Stimulated activated naive CD8-positive, alpha-beta T cell treated with anti-CD3 and anti-CD28 coated beads, Interleukin-15, Interleukin-2, amounts not matched to agents 100 ng/mL and 50 ng/mL, for 24 hours (primary cell): ENCODE measurements around the gene ABCA13.

Experiments
- H3K27ac Mint-ChIP-seq: one replicate; pipeline ENCODE4 v1.8.0; 2021; ENCODE audit warnings: mild to moderate bottlenecking, mixed read lengths
- H3K27me3 Mint-ChIP-seq: one replicate; pipeline ENCODE4 v1.8.0; 2021; ENCODE audit warnings: mixed read lengths
- H3K36me3 Mint-ChIP-seq: one replicate; pipeline ENCODE4 v1.8.0; 2021; ENCODE audit warnings: low read depth, mixed read lengths
- H3K4me1 Mint-ChIP-seq: one replicate; pipeline ENCODE4 v1.8.0; 2021; ENCODE audit warnings: low read depth, mixed read lengths
- H3K4me3 Mint-ChIP-seq: one replicate; pipeline ENCODE4 v1.8.0; 2021; ENCODE audit warnings: mild to moderate bottlenecking, mixed read lengths
- H3K9me3 Mint-ChIP-seq: one replicate; pipeline ENCODE4 v1.8.0; 2021; ENCODE audit warnings: mixed read lengths

Gene ABCA13

DNA sequence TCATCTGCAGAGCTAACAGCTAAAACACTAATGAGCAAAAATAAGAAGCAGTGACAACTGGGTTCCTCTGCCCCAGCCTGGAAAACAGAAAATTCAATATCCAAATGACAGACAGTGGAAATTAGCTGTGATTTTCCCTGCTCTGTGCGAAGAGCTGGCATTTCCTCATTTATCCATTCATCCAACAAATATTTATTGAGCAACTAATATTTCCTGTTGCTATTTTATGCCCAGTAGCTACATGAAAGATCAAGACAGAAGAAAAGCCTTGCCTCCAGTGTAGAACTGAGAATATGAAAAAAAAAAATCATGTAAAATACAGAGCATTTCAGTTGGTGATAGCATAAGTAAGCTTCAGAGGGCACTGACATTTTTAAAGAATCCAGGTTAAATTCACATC lies 140.9 kb downstream of the ABCA13 start:
- Mint-ChIP-seq H3K4me3 (no peak overlapping the region), H3K27me3 (no peaks in the 10 kb centered on the region), H3K9me3 (no peaks in the 10 kb centered on the region), H3K4me1 (no peaks in the 10 kb centered on the region), H3K36me3 (no peaks in the 10 kb centered on the region), H3K27ac (no peak overlapping the region)

DNA sequence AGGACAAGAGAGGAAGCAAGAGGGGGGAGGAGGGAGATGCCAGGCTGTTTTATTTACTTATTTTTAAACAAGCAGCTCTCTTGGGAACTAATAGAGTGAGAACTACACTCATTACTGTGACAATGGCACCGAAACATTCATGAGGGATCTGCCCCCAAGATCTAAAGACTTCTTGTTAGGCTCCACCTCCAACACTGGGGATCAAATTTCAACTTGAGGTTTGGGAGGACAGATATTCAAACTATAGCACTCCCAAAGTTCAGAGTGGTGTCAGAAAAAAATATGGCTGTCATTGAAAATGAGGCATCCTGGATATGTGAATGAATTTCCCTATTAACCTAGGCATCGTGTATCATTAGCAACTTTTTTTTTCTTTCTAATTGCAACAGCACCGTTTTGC lies 145.5 kb downstream of the ABCA13 start:
- Mint-ChIP-seq H3K36me3 (no peaks in the 10 kb centered on the region), H3K27ac (no peak overlapping the region), H3K4me3 (no peak overlapping the region)

DNA sequence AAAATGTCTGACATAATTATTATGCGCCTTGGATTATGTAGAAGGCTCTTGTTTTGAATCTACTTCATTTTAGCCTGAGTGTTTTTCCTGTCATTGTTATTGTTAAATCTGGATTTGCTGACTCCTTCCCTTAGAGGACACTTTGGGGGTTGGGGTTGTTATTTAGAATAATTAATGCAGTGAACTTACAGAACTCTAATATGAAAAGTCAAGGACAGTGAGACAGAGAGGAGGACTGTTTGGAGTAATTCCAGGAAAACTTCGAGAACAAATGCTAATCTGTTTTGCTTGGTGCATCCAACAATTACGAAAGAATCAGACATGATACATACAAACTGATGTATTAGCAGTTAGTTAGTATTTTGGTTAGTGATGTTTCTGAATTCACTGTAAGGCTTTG lies 146.1 kb downstream of the ABCA13 start:
- Mint-ChIP-seq H3K36me3 (no peaks in the 10 kb centered on the region), H3K9me3 (no peaks in the 10 kb centered on the region), H3K27me3 (no peaks in the 10 kb centered on the region), H3K4me3 (no peak overlapping the region), H3K4me1 (no peaks in the 10 kb centered on the region), H3K27ac (no peak overlapping the region)

More for the DNA sequence above, 145.5 kb downstream of the ABCA13 start:
- H3K9me3 Mint-ChIP-seq = no peaks in the 10 kb centered on the region
- no peaks in the 10 kb centered on the region for H3K4me1 Mint-ChIP-seq
- H3K27me3 Mint-ChIP-seq = no peaks in the 10 kb centered on the region

DNA sequence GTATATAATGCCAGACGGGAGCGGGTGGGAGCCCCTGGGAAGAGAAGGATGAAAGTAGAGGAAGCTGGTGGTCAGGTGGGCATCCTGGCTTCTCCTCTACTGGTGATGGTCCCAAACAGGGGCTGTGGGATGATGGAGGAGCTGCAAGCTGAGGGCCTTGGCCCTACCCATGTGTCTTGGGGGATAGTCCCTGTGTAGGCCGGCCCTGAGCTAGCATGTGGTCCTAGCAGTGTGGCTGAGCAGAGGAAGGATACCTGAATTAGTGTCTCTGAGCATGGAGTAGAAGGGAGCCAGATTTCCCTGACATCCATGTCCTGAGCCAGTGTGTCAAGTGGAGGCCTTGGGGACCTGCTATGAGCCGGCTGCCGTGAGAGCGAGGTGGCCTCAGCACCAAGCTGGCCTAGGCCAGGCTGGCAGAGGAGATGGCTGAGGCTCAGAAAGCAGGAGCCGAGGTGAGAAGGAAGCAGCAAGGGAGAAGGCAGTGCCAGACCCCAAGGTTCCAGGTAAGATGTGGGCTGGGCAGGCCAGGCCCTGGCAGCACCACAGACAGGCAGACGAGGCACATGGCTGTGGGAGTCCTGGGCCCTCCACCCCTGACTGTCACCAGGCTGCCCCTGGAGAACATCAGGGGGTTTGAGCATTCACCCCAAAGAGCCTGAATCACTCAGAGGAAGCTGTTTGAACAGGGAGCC lies 150.2 kb downstream of the ABCA13 start:
- Mint-ChIP-seq H3K9me3 (peaks cover 13% of the 10 kb centered on the region), H3K4me3 (no peak overlapping the region), H3K36me3 (no peaks in the 10 kb centered on the region), H3K27ac (no peak overlapping the region), H3K27me3 (no peaks in the 10 kb centered on the region), H3K4me1 (no peaks in the 10 kb centered on the region)

DNA sequence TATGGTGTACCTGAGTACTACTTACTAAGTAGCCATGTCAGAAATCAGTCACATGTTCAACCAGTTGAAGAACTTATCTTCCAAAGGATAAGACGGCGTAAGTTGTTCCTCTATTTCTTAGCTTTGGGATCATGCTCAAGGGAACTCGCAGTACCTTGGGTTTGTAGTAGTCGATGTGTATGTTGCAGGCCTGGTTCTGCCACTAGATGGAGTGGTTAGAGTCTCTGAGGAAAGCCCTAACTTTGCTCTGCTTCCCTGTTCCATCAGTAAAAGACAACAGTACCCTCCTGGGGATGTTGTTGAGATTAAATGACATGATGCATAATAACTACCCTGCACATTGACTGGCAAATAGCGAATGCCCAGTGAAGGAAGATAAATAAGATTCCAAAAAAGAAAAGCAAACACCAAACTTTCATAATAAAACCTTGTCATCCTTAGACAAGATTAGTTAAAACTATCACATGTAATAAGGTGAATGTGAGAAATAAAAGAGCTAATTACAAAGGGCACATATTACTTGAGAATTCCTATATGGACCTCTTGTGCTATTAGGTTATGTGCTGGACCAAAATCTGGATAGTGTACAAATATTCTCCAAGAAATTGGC lies 165.9 kb downstream of the ABCA13 start:
- Mint-ChIP-seq H3K27ac (no peak overlapping the region), H3K27me3 (no peaks in the 10 kb centered on the region), H3K4me1 (no peaks in the 10 kb centered on the region), H3K4me3 (no peak overlapping the region), H3K36me3 (no peaks in the 10 kb centered on the region), H3K9me3 (no peaks in the 10 kb centered on the region)

DNA sequence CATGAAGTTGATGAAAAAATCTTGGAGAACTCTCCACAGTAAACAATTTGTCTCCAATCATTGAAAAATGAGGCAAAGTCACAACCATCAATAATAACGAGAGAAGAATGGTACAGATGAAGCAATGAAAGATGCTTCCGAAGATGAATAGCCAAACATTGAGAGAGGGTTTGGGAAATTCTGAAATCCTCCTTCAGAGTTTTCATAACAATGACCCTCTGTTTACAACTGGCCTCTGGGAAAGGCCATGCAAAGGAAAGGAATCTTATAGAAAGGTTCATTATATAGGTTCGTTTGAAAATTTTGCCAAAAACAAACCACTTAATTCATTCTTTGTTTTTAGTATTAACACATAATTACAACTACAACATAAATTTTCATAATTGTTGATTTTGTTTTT lies 166.5 kb downstream of the ABCA13 start:
- Mint-ChIP-seq H3K36me3 (no peaks in the 10 kb centered on the region), H3K27ac (no peak overlapping the region), H3K9me3 (no peaks in the 10 kb centered on the region), H3K4me3 (no peak overlapping the region), H3K27me3 (no peaks in the 10 kb centered on the region), H3K4me1 (no peaks in the 10 kb centered on the region)

DNA sequence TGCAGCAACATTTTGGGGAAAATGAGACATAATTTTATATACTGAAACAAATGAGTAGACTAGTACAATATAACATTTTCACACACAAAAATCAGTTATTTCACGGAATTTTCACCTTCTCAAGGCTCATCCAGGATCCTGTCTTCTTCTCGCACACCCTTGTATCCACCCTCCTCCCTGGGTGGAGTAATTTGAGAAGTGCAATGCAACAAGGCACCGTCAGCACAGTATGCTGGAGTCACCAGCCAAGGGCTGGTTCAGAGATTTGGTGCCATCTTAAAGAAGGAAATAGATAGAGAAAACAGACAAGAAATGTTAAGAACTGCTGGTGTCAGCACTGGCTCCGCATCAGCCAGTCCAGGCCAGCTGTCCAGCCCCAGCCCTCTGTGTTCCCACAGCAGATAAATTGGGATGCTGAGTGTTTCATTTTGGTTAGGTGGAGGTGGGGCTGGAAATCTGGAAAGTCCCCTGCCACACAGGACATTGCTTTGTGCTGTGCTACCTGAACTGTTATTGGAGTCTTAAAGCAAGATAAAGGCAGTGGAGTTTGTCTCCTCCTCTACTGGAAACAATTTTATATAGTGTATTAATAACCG lies 176.1 kb downstream of the ABCA13 start:
- no peaks in the 10 kb centered on the region for H3K27me3 Mint-ChIP-seq
- H3K36me3 Mint-ChIP-seq = no peaks in the 10 kb centered on the region
- no peak overlapping the region for H3K4me3 Mint-ChIP-seq
- H3K9me3 Mint-ChIP-seq = no peaks in the 10 kb centered on the region
- H3K4me1 Mint-ChIP-seq = no peaks in the 10 kb centered on the region
- no peak overlapping the region for H3K27ac Mint-ChIP-seq

DNA sequence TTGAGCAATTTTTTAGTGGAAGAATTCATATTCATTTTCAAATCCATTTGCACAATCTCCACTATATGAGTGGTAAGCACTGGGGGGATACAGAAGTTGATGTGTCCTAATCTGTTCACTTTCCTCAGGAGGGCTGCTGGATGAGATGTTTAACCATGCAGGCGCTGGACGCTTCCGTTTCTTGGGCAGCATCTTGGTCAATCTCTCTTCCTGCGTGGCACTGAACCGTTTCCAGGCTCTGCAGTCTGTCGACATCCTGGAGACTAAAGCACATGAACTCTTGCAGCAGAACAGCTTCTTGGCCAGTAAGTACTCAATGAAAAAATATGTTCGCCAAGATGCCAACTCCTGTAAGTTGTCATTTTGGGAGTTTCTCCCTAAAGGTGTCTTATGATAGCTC lies 179.3 kb downstream of the ABCA13 start:
- no peaks in the 10 kb centered on the region for H3K27me3 Mint-ChIP-seq

DNA sequence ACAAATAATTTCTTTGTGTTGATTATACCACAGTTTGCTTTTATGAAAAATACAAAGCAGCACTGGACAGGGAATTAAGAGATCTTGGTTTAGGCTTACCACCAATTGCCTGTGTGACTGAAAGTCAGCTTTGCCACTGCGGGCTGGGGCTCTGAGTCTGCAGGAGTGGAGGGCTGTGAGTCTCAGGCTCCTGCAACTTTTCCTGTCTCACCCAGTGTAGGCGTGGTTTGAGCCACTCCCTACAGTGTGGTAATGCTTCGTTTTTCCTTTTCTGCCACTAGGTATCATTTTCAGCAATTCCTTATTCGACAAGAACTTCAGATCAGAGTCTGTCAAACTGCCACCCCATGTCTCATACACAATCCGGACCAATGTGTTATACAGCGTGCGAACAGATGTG lies 180.6 kb downstream of the ABCA13 start:
- Mint-ChIP-seq H3K4me1 (no peaks in the 10 kb centered on the region), H3K27ac (no peak overlapping the region), H3K9me3 (no peaks in the 10 kb centered on the region), H3K27me3 (no peaks in the 10 kb centered on the region), H3K4me3 (no peak overlapping the region), H3K36me3 (no peaks in the 10 kb centered on the region)

More for the DNA sequence above, 179.3 kb downstream of the ABCA13 start:
- Mint-ChIP-seq H3K4me3 (no peak overlapping the region), H3K27ac (no peak overlapping the region), H3K4me1 (no peaks in the 10 kb centered on the region), H3K36me3 (no peaks in the 10 kb centered on the region), H3K9me3 (no peaks in the 10 kb centered on the region)

DNA sequence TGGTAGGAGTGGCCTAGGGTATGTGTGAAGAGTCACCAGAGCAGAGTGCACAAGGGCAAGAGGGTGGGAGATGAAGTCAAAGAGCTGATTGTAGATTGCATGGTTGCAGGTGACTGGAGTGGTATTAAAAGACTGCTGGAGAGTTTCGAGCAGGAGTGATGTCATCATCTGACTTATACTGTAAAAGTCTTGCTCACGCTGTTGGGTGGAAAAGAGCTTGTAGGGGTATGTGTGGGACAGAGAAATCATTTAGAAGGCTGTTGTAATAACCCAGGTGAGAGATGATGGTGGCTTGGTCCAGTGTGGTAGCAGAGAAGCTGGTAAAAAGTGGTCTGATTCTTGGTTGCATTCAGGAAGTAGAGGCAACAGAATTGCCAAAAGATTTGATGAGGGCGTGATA lies 184.1 kb downstream of the ABCA13 start:
- H3K27ac Mint-ChIP-seq = no peak overlapping the region
- H3K9me3 Mint-ChIP-seq = no peaks in the 10 kb centered on the region
- H3K27me3 Mint-ChIP-seq = no peaks in the 10 kb centered on the region
- H3K36me3 Mint-ChIP-seq = no peaks in the 10 kb centered on the region
- no peaks in the 10 kb centered on the region for H3K4me1 Mint-ChIP-seq
- H3K4me3 Mint-ChIP-seq = no peak overlapping the region

DNA sequence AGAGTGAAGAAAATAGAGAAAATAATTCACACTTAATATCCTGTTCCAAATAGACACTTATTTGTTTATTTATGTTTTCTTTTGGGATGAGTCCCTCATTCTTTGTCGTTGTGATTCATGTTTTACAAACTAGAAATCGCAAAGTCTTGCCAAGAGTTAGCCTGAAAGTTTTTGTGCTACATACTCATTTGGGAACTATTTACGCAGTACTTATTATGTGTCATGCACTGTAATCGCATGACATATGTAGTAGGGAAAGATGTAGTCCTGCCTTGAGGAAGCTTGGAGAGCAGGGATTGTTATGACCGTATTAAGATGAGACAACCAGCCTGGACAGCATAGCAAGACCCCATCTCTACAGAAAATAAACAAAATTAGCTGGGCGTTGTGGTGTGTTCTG lies 189.3 kb downstream of the ABCA13 start:
- Mint-ChIP-seq H3K27me3 (peaks cover 3% of the 10 kb centered on the region), H3K4me1 (no peaks in the 10 kb centered on the region), H3K9me3 (no peaks in the 10 kb centered on the region), H3K36me3 (no peaks in the 10 kb centered on the region), H3K27ac (no peak overlapping the region), H3K4me3 (no peak overlapping the region)

DNA sequence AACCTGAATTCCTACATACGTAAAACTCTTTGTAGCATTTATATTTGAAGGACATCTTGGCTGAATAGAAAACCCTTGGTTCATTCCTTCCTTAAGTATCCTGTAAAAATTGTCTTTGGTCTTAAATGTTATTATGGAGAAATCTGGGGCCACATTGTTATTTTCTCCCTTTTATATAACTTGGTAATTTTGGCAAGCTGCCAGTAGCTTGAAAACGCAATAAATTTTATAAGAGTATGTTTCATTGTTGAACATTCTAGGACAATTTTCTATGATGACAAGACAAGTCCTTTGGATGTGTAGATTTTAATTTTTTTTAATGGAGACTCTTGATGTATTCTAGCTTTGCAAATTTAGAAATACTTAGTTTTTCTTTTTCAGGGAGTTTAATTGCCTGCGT lies 191.9 kb downstream of the ABCA13 start:
- Mint-ChIP-seq H3K27me3 (peaks cover 7% of the 10 kb centered on the region), H3K4me1 (no peaks in the 10 kb centered on the region), H3K36me3 (no peaks in the 10 kb centered on the region), H3K4me3 (no peak overlapping the region), H3K9me3 (no peaks in the 10 kb centered on the region), H3K27ac (no peak overlapping the region)

DNA sequence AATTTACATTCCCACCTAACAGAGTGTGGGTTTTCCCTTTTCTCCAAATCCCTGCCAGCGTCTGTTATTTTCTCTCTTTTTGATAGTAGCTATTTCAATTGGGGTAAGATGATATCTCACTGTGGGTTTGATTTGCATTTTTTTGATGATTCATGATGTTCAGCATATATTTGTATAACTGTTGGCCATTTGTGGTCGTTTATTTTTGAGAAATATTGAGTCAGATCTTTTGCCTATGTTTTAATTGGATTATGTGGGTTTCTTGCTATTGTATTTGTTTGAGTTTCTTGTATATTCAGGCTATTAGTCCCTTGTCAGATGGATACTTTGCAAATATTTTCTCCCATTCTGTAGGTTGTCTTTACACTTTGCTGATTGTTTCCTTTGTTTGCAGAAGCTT lies 193.8 kb downstream of the ABCA13 start:
- Mint-ChIP-seq H3K27ac (no peak overlapping the region), H3K27me3 (peaks cover 7% of the 10 kb centered on the region), H3K4me1 (no peaks in the 10 kb centered on the region), H3K9me3 (no peaks in the 10 kb centered on the region), H3K36me3 (no peaks in the 10 kb centered on the region), H3K4me3 (no peak overlapping the region)

DNA sequence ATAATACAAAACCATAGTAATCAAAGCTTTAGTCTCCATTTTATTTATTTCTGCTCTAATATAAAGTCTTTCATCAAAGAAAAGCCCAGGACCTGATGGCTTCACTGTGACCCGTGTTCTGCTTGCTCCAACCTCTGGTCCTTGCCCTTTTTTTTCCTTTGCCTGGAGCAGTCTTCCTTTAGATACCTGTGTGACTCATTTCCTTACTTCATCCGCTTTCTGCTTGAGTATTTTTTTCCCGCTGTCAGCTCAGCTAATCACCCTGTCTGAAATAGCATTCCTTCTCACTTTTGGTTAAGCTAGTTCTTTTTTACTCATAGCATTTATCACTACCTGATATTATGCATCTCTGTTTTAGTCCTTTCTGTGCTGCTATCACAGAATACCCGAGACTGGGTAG lies 194.8 kb downstream of the ABCA13 start:
- no peak overlapping the region for H3K4me3 Mint-ChIP-seq
- H3K27me3 Mint-ChIP-seq = peaks cover 7% of the 10 kb centered on the region
- no peaks in the 10 kb centered on the region for H3K4me1 Mint-ChIP-seq
- H3K9me3 Mint-ChIP-seq = no peaks in the 10 kb centered on the region
- H3K36me3 Mint-ChIP-seq = no peaks in the 10 kb centered on the region
- H3K27ac Mint-ChIP-seq = no peak overlapping the region

DNA sequence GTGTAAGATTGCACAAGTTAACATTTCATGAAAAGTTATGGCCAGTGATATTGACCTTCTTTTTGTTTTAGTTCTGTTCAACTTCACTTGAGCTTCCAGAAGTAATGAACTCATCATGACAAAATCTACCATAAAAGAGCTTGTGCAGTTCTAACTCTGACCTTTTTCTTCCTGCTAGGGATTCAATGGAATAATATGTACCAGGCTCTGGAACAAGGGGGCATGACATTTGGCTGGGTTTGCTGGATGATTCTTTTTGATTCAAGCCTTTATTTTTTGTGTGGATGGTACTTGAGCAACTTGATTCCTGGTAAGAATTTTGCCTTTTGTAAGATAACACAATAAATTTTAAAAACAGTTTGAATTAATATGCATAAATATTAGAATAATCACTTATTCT lies 205.0 kb downstream of the ABCA13 start:
- Mint-ChIP-seq H3K27ac (no peak overlapping the region), H3K4me3 (no peak overlapping the region), H3K36me3 (no peaks in the 10 kb centered on the region)

DNA sequence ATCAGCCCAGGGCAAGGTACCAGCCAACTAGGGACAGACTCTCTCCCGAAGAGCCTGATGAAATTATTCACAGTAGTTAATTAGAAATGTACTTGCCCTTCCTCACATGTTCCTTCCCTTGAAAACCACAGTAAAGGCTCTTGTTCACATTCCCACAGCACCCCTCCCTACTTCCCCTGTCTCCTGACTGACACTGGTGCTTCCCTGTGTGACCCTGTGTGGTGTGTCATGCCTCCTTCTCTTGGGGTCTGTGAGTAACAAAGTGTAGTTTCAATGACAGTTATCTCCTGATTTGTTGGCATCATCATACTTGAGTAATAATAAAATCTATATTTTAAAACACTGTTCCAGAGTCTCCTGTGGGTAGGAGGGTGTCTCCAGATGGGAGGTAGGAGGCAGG lies 209.7 kb downstream of the ABCA13 start:
- H3K36me3 Mint-ChIP-seq = no peaks in the 10 kb centered on the region
- H3K27ac Mint-ChIP-seq = no peak overlapping the region
- no peaks in the 10 kb centered on the region for H3K27me3 Mint-ChIP-seq
- H3K9me3 Mint-ChIP-seq = no peaks in the 10 kb centered on the region
- no peaks in the 10 kb centered on the region for H3K4me1 Mint-ChIP-seq
- no peak overlapping the region for H3K4me3 Mint-ChIP-seq

More for the DNA sequence above, 205.0 kb downstream of the ABCA13 start:
- no peaks in the 10 kb centered on the region for H3K27me3 Mint-ChIP-seq
- no peaks in the 10 kb centered on the region for H3K4me1 Mint-ChIP-seq
- peaks cover 11% of the 10 kb centered on the region for H3K9me3 Mint-ChIP-seq
